Measurements from ENCODE around the gene SENP3.

GRCh38 chr17:7620835-7621234 is 59.1 kb downstream of the SENP3 start:
- TF ChIP-seq EZH2 (IDR thresholded peaks at IDR 0.05; ENCODE audit: insufficient read depth, poor library complexity, severe bottlenecking) = no peak
- TF ChIP-seq EZH2phosphoT487 (IDR thresholded peaks at IDR 0.05; ENCODE audit: insufficient read depth, low read depth) = no peak
